Activated T-cell treated with anti-CD3 and anti-CD28 coated beads, Interleukin-2, amount 50 U/mL, for 72 hours (primary cell): Measurements from ENCODE around the gene BEGAIN. TPM values are rescaled to one million over a fixed set of nuclear protein-coding genes. Genes with fewer than 3 reads are reported as not detected.

Experiments
- ATAC-seq, 2 donors: fragments of 150-1000 bp; cut with Tn5 transposase; replicated peaks in 1 of 2; 2 replicates each; pipeline ENCODE4 v1.10.0; 2021; ENCODE audit warnings: moderate library complexity in 2 of 2, mild to moderate bottlenecking in 1 of 2
- DNase-seq, 2 donors: peaks; one replicate each; pipeline ENCODE4 v3.0.0; 2021 to 2022; ENCODE audit warnings: mixed read lengths in 1 of 2
- H3K27ac Mint-ChIP-seq: one replicate; pipeline ENCODE4 v1.8.0; 2022; ENCODE audit warnings: mild to moderate bottlenecking, moderate library complexity, mixed read lengths
- H3K27me3 Mint-ChIP-seq: one replicate; pipeline ENCODE4 v1.8.0; 2022; ENCODE audit warnings: low read depth, mixed read lengths
- H3K36me3 Mint-ChIP-seq, 2 donors: one replicate each; pipeline ENCODE4 v1.8.0; 2022; ENCODE audit warnings: mixed read lengths in 2 of 2, mild to moderate bottlenecking in 1 of 2; ENCODE audit not compliant: insufficient read depth in 2 of 2
- H3K4me1 Mint-ChIP-seq: one replicate; pipeline ENCODE4 v1.8.0; 2022; ENCODE audit warnings: low read depth, mixed read lengths
- H3K4me3 Mint-ChIP-seq, 2 donors: one replicate each; pipeline ENCODE4 v1.8.0; 2022; ENCODE audit warnings: mild to moderate bottlenecking in 2 of 2, mixed read lengths in 2 of 2, moderate library complexity in 2 of 2
- H3K9me3 Mint-ChIP-seq, 2 donors: one replicate each; pipeline ENCODE4 v1.8.0; 2022; ENCODE audit warnings: mixed read lengths in 2 of 2
- total RNA-seq, 2 donors: library from RNA; stranded (reverse); gene quantifications; one replicate each; pipeline ENCODE4 v1.2.3, GENCODE V29; 2022

The BEGAIN gene
- total RNA-seq, 2 donors from 2014 or later = 2.6 to 2.8 TPM

- Mint-ChIP-seq H3K27ac (no peak overlapping the region), H3K4me3 (no peak overlapping the region), H3K9me3 (no peaks in the 10 kb centered on the region), H3K36me3 (no peaks in the 10 kb centered on the region), H3K4me1 (peaks cover 22% of the 10 kb centered on the region), H3K27me3 (no peaks in the 10 kb centered on the region)
- ATAC-seq (no peak), DNase-seq (no peak)
These were observed 37.2 kb downstream of the BEGAIN start for GRCh38 chr14:100549834-100550625.

GRCh38 chr14:100548939-100549338 lies 38.3 kb downstream of the BEGAIN start:
- H3K36me3 Mint-ChIP-seq = no peaks in the 10 kb centered on the region
- H3K4me1 Mint-ChIP-seq = peaks cover 22% of the 10 kb centered on the region
- ATAC-seq (no peak), DNase-seq (no peak)
- H3K9me3 Mint-ChIP-seq = no peaks in the 10 kb centered on the region
- H3K27ac Mint-ChIP-seq = no peak overlapping the region
- H3K27me3 Mint-ChIP-seq = no peaks in the 10 kb centered on the region
- no peak overlapping the region for H3K4me3 Mint-ChIP-seq

- ATAC-seq (no peak), DNase-seq (no peak)
- peak overlapping the region; percentile 39 to 89 for H3K4me3 Mint-ChIP-seq
- H3K27ac Mint-ChIP-seq = no peak overlapping the region
- no peaks in the 10 kb centered on the region for H3K9me3 Mint-ChIP-seq
- H3K4me1 Mint-ChIP-seq = peaks cover 22% of the 10 kb centered on the region
- H3K27me3 Mint-ChIP-seq = no peaks in the 10 kb centered on the region
- no peaks in the 10 kb centered on the region for H3K36me3 Mint-ChIP-seq
These were observed 38.9 kb downstream of the BEGAIN start for GRCh38 chr14:100548295-100548655.

GRCh38 chr14:100547633-100548294 lies 39.5 kb downstream of the BEGAIN start:
- Mint-ChIP-seq H3K9me3 (no peaks in the 10 kb centered on the region), H3K36me3 (no peaks in the 10 kb centered on the region), H3K27me3 (no peaks in the 10 kb centered on the region), H3K4me1 (peaks cover 22% of the 10 kb centered on the region), H3K4me3 (peak overlapping the region; percentile 89), H3K27ac (no peak overlapping the region)
- ATAC-seq (peak; percentile 25 to 38), DNase-seq (peak; percentile 12 to 23)

- Mint-ChIP-seq H3K4me3 (peak overlapping the region; percentile 47 to 49), H3K4me1 (peaks cover 22% of the 10 kb centered on the region), H3K9me3 (no peaks in the 10 kb centered on the region), H3K27ac (no peak overlapping the region), H3K27me3 (no peaks in the 10 kb centered on the region), H3K36me3 (no peaks in the 10 kb centered on the region)
- ATAC-seq = peak; percentile 59 to 60
- peak in 1 of 2 donors; percentile 45 for DNase-seq
These were observed 41.2 kb downstream of the BEGAIN start for GRCh38 chr14:100546051-100546443.

- no peaks in the 10 kb centered on the region for H3K27me3 Mint-ChIP-seq
- no peaks in the 10 kb centered on the region for H3K36me3 Mint-ChIP-seq
These were observed 41.9 kb downstream of the BEGAIN start for GRCh38 chr14:100545359-100545758.

GRCh38 chr14:100544506-100545141 lies 42.6 kb downstream of the BEGAIN start:
- Mint-ChIP-seq H3K27me3 (no peaks in the 10 kb centered on the region), H3K4me3 (no peak overlapping the region), H3K9me3 (no peaks in the 10 kb centered on the region), H3K27ac (no peak overlapping the region), H3K4me1 (peaks cover 22% of the 10 kb centered on the region), H3K36me3 (no peaks in the 10 kb centered on the region)
- DNase-seq (no peak), ATAC-seq (no peak)

More at GRCh38 chr14:100545359-100545758, 41.9 kb downstream of the BEGAIN start:
- ATAC-seq (no peak), DNase-seq (no peak)
- no peak overlapping the region for H3K27ac Mint-ChIP-seq
- H3K9me3 Mint-ChIP-seq = no peaks in the 10 kb centered on the region
- peaks cover 22% of the 10 kb centered on the region for H3K4me1 Mint-ChIP-seq
- no peak overlapping the region for H3K4me3 Mint-ChIP-seq

GRCh38 chr14:100543471-100544455 lies 43.5 kb downstream of the BEGAIN start:
- Mint-ChIP-seq H3K36me3 (no peaks in the 10 kb centered on the region), H3K27me3 (no peaks in the 10 kb centered on the region), H3K9me3 (no peaks in the 10 kb centered on the region), H3K27ac (no peak overlapping the region), H3K4me3 (no peak overlapping the region), H3K4me1 (peaks cover 22% of the 10 kb centered on the region)
- no peak for ATAC-seq
- no peak for DNase-seq

GRCh38 chr14:100542619-100543205 lies 44.5 kb downstream of the BEGAIN start:
- DNase-seq = no peak
- no peak overlapping the region for H3K27ac Mint-ChIP-seq
- no peaks in the 10 kb centered on the region for H3K36me3 Mint-ChIP-seq
- no peaks in the 10 kb centered on the region for H3K27me3 Mint-ChIP-seq
- H3K4me1 Mint-ChIP-seq = peaks cover 14% of the 10 kb centered on the region
- ATAC-seq = no peak
- no peaks in the 10 kb centered on the region for H3K9me3 Mint-ChIP-seq
- H3K4me3 Mint-ChIP-seq = no peak overlapping the region

- Mint-ChIP-seq H3K4me3 (no peak overlapping the region), H3K27me3 (no peaks in the 10 kb centered on the region), H3K36me3 (no peaks in the 10 kb centered on the region), H3K9me3 (no peaks in the 10 kb centered on the region), H3K27ac (no peak overlapping the region), H3K4me1 (peaks cover 6% of the 10 kb centered on the region)
- ATAC-seq = no peak
- no peak for DNase-seq
These were observed 45.3 kb downstream of the BEGAIN start for GRCh38 chr14:100541621-100542560.

- no peaks in the 10 kb centered on the region for H3K36me3 Mint-ChIP-seq
- no peak overlapping the region for H3K4me3 Mint-ChIP-seq
- H3K27ac Mint-ChIP-seq = no peak overlapping the region
- no peaks in the 10 kb centered on the region for H3K4me1 Mint-ChIP-seq
- no peak for ATAC-seq
- no peaks in the 10 kb centered on the region for H3K9me3 Mint-ChIP-seq
- DNase-seq = no peak
- H3K27me3 Mint-ChIP-seq = no peaks in the 10 kb centered on the region
These were observed 46.1 kb downstream of the BEGAIN start for GRCh38 chr14:100540926-100541620.
